IPS-18c (cell line): ENCODE measurements around the gene SPDYE4.

ENCODE experiments used
- H3K4me3 ChIP-seq: 2 replicates; pipeline ENCODE4 v1.7.0; 2013; ENCODE audit warnings: low read depth, mild to moderate bottlenecking, low read length, moderate library complexity; ENCODE audit not compliant: insufficient read depth
- H3K9me3 ChIP-seq: one replicate; pipeline ENCODE4 v1.6.1; 2013; ENCODE audit warnings: mild to moderate bottlenecking, low read length, moderate library complexity; ENCODE audit not compliant: control insufficient read depth, insufficient read depth

SPDYE4 gene

GRCh38 chr17:8791248-8791909 lies 33.0 kb upstream of the SPDYE4 start:
- no peak overlapping the region for H3K4me3 ChIP-seq

GRCh38 chr17:8789743-8790142 lies 31.4 kb upstream of the SPDYE4 start:
- Histone ChIP-seq H3K4me3 (no peak overlapping the region), H3K9me3 (peaks cover 4% of the 10 kb centered on the region)

More at GRCh38 chr17:8791248-8791909, 33.0 kb upstream of the SPDYE4 start:
- H3K9me3 ChIP-seq = peaks cover 4% of the 10 kb centered on the region

GRCh38 chr17:8788998-8789397 lies 30.7 kb upstream of the SPDYE4 start:
- peaks cover 4% of the 10 kb centered on the region for H3K9me3 ChIP-seq

GRCh38 chr17:8785547-8786413 lies 27.4 kb upstream of the SPDYE4 start:
- Histone ChIP-seq H3K4me3 (no peak overlapping the region), H3K9me3 (no peaks in the 10 kb centered on the region)

More at GRCh38 chr17:8788998-8789397, 30.7 kb upstream of the SPDYE4 start:
- no peak overlapping the region for H3K4me3 ChIP-seq

GRCh38 chr17:8782176-8782575 lies 23.8 kb upstream of the SPDYE4 start:
- Histone ChIP-seq H3K9me3 (no peaks in the 10 kb centered on the region), H3K4me3 (no peak overlapping the region)

GRCh38 chr17:8781776-8782175 lies 23.4 kb upstream of the SPDYE4 start:
- Histone ChIP-seq H3K9me3 (no peaks in the 10 kb centered on the region), H3K4me3 (no peak overlapping the region)

- H3K9me3 ChIP-seq = no peaks in the 10 kb centered on the region
Measured at GRCh38 chr17:8776881-8777280, 18.5 kb upstream of the SPDYE4 start.

GRCh38 chr17:8776248-8776647 lies 17.9 kb upstream of the SPDYE4 start:
- H3K4me3 ChIP-seq = no peak overlapping the region
- no peaks in the 10 kb centered on the region for H3K9me3 ChIP-seq

More at GRCh38 chr17:8776881-8777280, 18.5 kb upstream of the SPDYE4 start:
- H3K4me3 ChIP-seq = no peak overlapping the region

- no peak overlapping the region for H3K4me3 ChIP-seq
- H3K9me3 ChIP-seq = no peaks in the 10 kb centered on the region
Measured at GRCh38 chr17:8766731-8767130, 8.4 kb upstream of the SPDYE4 start.

GRCh38 chr17:8762012-8762411 lies 3.7 kb upstream of the SPDYE4 start:
- H3K4me3 ChIP-seq = no peak overlapping the region
- no peaks in the 10 kb centered on the region for H3K9me3 ChIP-seq

GRCh38 chr17:8757189-8757588 lies 1.2 kb downstream of the SPDYE4 start:
- Histone ChIP-seq H3K4me3 (no peak overlapping the region), H3K9me3 (no peaks in the 10 kb centered on the region)

- no peak overlapping the region for H3K4me3 ChIP-seq
- H3K9me3 ChIP-seq = no peaks in the 10 kb centered on the region
Measured at GRCh38 chr17:8755590-8756255, 2.6 kb downstream of the SPDYE4 start.

GRCh38 chr17:8754890-8755289 lies 3.5 kb downstream of the SPDYE4 start:
- H3K9me3 ChIP-seq = no peaks in the 10 kb centered on the region
- H3K4me3 ChIP-seq = no peak overlapping the region

- Histone ChIP-seq H3K9me3 (no peaks in the 10 kb centered on the region), H3K4me3 (no peak overlapping the region)
Measured at GRCh38 chr17:8753976-8754440, 4.3 kb downstream of the SPDYE4 start.

- Histone ChIP-seq H3K9me3 (no peaks in the 10 kb centered on the region), H3K4me3 (no peak overlapping the region)
Measured at GRCh38 chr17:8753136-8753975, 5.0 kb downstream of the SPDYE4 start.

GRCh38 chr17:8749616-8750015 lies 8.7 kb downstream of the SPDYE4 start:
- Histone ChIP-seq H3K4me3 (no peak overlapping the region), H3K9me3 (no peaks in the 10 kb centered on the region)

GRCh38 chr17:8747742-8748141 lies 10.6 kb downstream of the SPDYE4 start:
- no peak overlapping the region for H3K4me3 ChIP-seq
- no peaks in the 10 kb centered on the region for H3K9me3 ChIP-seq
